IPS-15b (cell line): ENCODE measurements around the gene ATP8B1.
"Not testable (repeated sequence)": the region's sequence is repeated elsewhere in the genome, so short reads cannot be mapped to it uniquely, and the experiment has no call there.

Experiments
- H3K27me3 ChIP-seq: one replicate; pipeline ENCODE4 v1.6.1; 2013; ENCODE audit warnings: low read length; ENCODE audit not compliant: control insufficient read depth, insufficient read depth
- H3K36me3 ChIP-seq: one replicate; pipeline ENCODE4 v1.6.1; 2013; ENCODE audit warnings: low read length; ENCODE audit not compliant: control insufficient read depth, insufficient read depth
- H3K4me1 ChIP-seq: one replicate; pipeline ENCODE4 v1.6.1; 2013; ENCODE audit warnings: mild to moderate bottlenecking, low read length; ENCODE audit not compliant: control insufficient read depth, insufficient read depth
- H3K4me3 ChIP-seq: one replicate; pipeline ENCODE4 v1.5.1; 2013; ENCODE audit warnings: low read depth, low read length
- H3K9ac ChIP-seq: one replicate; pipeline ENCODE4 v1.6.1; 2013; ENCODE audit warnings: low read depth, mild to moderate bottlenecking, low read length
- H3K9me3 ChIP-seq: one replicate; pipeline ENCODE4 v1.6.1; 2013; ENCODE audit warnings: mild to moderate bottlenecking, low read length; ENCODE audit not compliant: control insufficient read depth, insufficient read depth

Gene ATP8B1

DNA sequence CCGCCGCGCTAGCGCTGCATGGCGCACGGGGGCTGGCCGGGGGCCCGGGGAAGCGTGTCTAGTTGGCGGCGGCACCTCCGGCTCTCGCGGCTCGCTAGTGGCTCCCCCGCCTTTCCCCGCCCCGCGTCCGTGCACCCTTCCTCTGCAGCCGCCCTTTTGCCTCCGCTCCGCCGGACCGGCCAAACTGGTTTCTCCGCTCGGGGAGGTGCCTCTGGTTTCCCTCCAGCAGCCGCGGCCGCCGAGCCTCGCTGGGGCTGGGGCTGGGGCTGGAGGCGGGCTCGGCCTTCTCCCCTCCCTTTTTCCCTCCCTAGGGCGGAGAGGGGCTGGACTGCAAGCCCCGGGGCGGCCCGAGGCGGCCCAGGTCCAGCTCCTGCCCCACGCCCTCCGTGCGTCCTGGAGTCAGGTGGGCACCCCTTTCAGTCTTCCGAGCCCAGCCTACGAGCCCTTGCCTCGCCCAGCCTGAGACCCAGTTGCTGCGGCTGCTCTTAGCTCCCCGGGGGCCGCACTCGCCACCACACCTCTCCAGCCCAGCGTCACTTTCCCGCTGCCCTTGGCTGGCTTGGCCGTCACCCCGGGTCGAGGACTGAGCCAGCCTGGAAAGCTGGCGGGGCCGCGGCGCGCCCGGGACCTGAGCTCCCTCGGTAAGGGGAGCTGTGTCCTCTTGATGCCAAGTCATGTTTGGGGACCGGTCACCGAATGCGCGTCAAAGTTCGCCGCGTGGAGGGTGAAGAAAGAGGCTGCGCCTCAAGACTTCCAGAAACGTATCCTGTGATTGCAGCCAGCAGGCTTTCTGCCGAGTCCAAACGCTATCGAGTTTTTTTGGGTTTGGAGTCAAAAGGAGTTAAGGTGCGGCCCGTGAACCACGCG lies at the start of gene ATP8B1:
Gene ATP8B1, minus strand, starts transcription at position 213 of the 867 bp plus-strand sequence. CDS start 71,508 bp downstream, outside the sequence.
- no peaks in the 10 kb centered on the region for H3K9me3 ChIP-seq
- peak within 1 kb of the TSS; percentile 80 for H3K4me3 ChIP-seq
- peaks cover 56% of the 10 kb centered on the region for H3K27me3 ChIP-seq
- no peaks in the 10 kb centered on the region for H3K36me3 ChIP-seq
- H3K9ac ChIP-seq: peak within 1 kb of the TSS; percentile 37
- no peaks in the 10 kb centered on the region for H3K4me1 ChIP-seq

DNA sequence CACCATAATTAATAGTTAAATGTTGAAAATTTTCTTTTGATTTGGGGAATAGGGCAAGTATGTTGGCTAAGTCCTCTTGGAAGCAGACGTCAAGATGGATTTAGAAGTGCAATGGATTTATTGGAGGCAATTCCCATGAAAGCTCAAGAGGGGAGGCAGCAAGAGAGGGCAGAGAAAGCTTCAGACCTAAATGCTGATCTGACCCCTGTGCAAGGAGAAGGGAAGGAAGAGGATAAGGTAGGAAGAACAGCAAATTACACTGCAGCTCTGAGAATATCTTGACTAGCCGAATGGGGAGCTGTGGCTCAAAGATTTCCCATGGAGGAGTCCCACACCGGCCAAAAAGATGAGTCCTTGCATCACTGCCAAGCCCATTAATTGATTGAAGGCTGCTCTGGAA lies 46.9 kb upstream of the ATP8B1 start:
- Histone ChIP-seq H3K36me3 (no peaks in the 10 kb centered on the region), H3K27me3 (no peaks in the 10 kb centered on the region), H3K9ac (no peak overlapping the region), H3K4me3 (no peak overlapping the region), H3K4me1 (no peaks in the 10 kb centered on the region), H3K9me3 (no peaks in the 10 kb centered on the region)

DNA sequence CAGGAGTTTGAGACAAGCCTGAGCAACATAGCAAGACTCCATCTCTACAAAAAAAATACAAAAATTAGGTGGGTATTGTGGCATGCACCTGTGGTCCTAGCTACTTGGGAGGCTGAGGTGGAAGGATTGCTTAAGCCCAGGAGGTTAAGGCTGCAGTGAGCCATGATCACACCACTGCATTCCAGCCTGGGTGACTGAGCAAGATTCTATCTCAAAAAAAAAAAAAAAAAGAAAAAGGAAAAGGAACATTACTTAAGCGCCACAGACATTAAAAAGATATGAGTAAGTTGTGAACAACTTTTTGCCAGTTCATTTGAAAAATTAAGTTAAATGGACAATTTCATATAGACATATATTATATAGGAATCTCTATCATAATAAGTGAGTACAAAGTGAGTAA lies 45.3 kb upstream of the ATP8B1 start:
- H3K9me3 ChIP-seq, H3K4me1 ChIP-seq, H3K36me3 ChIP-seq, H3K27me3 ChIP-seq, H3K4me3 ChIP-seq, H3K9ac ChIP-seq: not testable (repeated sequence)

DNA sequence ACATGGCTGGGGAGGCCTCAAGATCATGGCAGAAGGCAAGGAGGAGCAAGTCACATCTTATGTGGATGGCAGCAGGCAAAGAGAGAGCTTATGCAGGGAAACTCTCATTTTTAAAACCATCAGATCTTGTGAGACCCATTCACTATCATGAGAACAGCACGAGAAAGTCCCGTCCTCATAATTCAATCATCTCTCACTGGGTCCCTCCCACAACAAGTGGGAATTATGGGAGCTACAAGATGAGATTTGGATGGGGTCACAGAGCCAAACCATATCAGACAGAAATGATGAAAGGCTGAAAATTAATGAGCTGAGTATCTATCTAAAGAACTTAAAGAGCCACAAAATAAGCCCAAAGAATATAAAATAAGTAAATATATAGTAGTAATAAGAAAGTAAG lies 44.3 kb upstream of the ATP8B1 start:
- H3K4me1 ChIP-seq, H3K4me3 ChIP-seq, H3K9ac ChIP-seq, H3K27me3 ChIP-seq, H3K9me3 ChIP-seq, H3K36me3 ChIP-seq: not testable (repeated sequence)

DNA sequence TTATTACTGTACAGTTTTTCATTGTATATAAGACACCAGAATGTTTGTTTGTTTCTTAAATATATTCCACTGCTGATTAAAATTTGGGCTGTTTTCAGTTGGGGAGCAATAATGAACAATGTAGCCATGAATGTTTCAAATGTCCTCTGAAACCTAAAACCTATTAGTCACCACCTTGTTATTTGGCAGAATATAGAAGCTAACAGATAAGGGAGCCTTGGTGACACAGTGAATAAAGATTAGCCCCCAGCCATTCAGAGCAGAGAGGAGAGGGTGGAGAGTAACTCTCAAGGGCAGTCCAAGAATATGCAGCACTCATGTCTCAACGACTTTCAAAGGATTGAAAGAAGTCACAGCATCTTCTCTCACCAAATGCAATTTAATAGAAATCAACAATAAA lies 43.1 kb upstream of the ATP8B1 start:
- Histone ChIP-seq H3K9me3 (no peaks in the 10 kb centered on the region), H3K4me1 (no peaks in the 10 kb centered on the region), H3K9ac (no peak overlapping the region), H3K36me3 (no peaks in the 10 kb centered on the region), H3K4me3 (no peak overlapping the region), H3K27me3 (no peaks in the 10 kb centered on the region)

DNA sequence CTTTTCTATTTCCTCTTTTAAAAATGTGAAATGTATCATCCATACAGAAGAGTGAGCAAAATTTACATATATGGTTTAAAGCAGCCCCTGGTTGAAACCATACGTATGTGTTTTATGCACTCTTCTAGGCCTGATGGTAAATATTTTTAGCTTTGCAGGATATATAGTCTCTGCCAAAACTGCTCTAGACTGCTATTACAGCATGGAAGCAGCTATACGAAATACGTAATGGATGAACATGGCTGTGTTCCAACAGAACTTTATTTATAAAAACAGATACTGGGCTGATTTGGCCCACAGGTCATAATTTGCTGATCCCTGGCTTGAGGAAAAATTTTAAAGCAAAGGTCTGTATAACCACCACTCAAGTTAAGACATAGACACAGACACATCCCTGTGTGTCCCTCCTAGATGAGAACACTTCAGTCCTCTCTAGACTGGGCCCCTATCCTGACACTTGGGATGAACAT lies 42.5 kb upstream of the ATP8B1 start:
- no peaks in the 10 kb centered on the region for H3K27me3 ChIP-seq
- H3K9me3 ChIP-seq: no peaks in the 10 kb centered on the region
- H3K4me3 ChIP-seq: no peak overlapping the region
- no peaks in the 10 kb centered on the region for H3K4me1 ChIP-seq
- no peak overlapping the region for H3K9ac ChIP-seq
- H3K36me3 ChIP-seq: no peaks in the 10 kb centered on the region

DNA sequence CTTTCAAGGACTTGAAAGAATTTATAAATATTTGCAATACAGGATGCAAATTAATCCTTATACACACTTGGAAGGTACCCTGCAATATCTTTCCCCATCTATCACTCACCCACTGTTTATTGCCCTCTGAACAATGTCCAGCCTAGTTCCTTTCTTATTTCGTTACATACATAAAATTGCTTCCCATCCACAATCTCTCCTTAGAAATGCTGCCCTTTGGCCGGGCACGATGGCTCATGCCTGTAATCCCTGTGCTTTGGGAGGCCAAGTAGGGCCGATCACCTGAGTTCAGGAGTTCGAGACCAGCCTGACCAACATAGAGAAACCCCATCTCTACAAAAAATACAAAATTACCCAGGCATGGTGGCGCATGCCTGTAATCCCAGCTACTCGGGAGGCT lies 41.2 kb upstream of the ATP8B1 start:
- H3K9ac ChIP-seq: no peak overlapping the region
- no peaks in the 10 kb centered on the region for H3K9me3 ChIP-seq
- H3K4me1 ChIP-seq: no peaks in the 10 kb centered on the region
- H3K36me3 ChIP-seq: no peaks in the 10 kb centered on the region
- no peaks in the 10 kb centered on the region for H3K27me3 ChIP-seq
- no peak overlapping the region for H3K4me3 ChIP-seq

DNA sequence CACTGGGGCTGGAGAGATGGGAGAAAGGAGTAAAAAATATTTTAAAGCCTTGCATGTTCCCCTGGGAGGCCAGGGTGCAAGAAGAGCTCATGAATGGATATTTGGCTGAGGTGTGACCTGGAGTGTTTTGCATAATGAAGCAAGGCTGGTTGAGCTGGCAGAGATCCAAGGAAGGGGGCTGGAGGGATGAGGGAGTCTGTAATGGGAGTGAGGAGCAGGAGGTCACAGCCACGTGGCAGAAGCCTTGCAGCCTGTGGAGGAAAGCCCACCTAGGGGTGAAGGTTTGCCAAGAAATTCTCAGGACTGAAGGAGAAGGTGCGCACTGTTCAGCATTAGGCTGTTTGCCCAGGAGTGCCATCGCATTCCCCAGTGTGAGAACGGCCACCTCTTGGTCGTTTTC lies 40.3 kb upstream of the ATP8B1 start:
- Histone ChIP-seq H3K27me3 (no peaks in the 10 kb centered on the region), H3K36me3 (no peaks in the 10 kb centered on the region), H3K9ac (no peak overlapping the region), H3K4me3 (no peak overlapping the region), H3K4me1 (no peaks in the 10 kb centered on the region), H3K9me3 (no peaks in the 10 kb centered on the region)

DNA sequence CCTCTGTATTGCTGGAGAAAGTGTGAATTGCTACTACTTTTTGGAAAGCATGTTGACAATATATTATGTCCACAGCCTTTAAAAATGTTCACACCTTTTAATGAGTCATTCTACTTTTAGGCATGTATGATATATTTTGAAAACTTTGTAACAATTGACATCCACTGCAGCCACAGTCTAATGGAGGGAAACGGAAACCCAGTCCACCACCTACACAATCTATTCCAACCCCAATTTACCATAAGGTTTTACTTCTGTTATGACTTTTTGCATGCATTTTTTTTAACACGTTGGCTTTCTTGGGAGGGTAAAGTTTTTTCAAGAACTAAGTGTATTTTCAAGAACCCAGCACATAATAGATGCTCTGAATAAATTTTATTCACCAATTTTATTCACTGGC lies 38.5 kb upstream of the ATP8B1 start:
- Histone ChIP-seq H3K9ac (no peak overlapping the region), H3K9me3 (no peaks in the 10 kb centered on the region), H3K27me3 (no peaks in the 10 kb centered on the region), H3K4me1 (no peaks in the 10 kb centered on the region), H3K4me3 (no peak overlapping the region), H3K36me3 (no peaks in the 10 kb centered on the region)

DNA sequence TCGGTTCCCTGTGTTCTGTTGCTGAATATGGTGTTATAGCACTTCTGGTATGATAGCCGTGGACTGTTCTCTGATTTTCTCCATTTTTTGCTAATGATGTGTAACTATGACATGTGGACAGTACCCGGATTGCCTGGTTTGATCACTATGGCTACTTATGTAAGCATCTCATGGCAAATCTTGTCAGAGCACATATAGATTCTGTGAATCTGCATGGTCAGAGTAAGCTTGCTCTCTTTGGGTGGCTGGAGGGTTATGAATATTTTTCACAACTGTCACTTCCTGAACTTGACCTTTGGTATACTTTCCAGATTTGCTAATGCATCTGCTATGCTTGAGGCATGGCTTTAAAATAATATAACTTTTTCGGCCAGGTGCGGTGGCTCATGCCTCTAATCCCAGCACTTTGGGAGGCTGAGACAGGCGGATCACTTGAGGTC lies 36.8 kb upstream of the ATP8B1 start:
- H3K4me3 ChIP-seq: no peak overlapping the region
- H3K9ac ChIP-seq: no peak overlapping the region
- no peaks in the 10 kb centered on the region for H3K36me3 ChIP-seq
- no peaks in the 10 kb centered on the region for H3K9me3 ChIP-seq
- no peaks in the 10 kb centered on the region for H3K27me3 ChIP-seq
- H3K4me1 ChIP-seq: no peaks in the 10 kb centered on the region

DNA sequence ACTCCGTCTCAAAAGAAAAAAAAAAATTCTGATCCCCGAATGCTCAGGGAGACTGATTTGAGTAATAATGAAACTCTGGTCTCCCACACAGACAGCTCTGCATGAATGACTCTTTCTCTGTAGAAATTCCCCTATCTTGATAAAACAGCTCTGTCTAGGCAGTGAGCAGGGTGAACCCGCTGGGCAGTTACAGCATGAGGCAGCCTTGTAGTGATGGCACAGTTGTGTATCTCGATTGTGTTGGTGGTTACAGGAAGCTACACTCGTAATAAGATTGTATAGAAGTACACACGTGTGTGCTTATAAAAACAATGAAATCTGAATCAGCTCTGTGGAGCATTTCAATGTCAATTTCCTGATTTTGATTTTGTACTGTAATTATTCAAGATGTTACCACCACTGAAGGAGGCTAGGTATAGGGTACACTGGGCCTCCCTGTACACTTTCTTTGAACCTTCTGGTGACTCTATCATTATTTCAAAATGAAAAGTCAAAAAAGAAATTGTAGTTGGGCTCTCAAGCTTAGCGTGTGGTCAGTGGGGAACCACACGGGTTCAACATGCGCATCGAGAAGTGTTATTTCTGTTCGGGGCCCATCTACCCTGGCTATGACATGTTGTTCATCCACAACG lies 34.9 kb upstream of the ATP8B1 start:
- H3K4me1 ChIP-seq: no peaks in the 10 kb centered on the region
- H3K9me3 ChIP-seq: no peaks in the 10 kb centered on the region
- H3K4me3 ChIP-seq: no peak overlapping the region
- no peaks in the 10 kb centered on the region for H3K36me3 ChIP-seq
- no peak overlapping the region for H3K9ac ChIP-seq
- H3K27me3 ChIP-seq: no peaks in the 10 kb centered on the region

DNA sequence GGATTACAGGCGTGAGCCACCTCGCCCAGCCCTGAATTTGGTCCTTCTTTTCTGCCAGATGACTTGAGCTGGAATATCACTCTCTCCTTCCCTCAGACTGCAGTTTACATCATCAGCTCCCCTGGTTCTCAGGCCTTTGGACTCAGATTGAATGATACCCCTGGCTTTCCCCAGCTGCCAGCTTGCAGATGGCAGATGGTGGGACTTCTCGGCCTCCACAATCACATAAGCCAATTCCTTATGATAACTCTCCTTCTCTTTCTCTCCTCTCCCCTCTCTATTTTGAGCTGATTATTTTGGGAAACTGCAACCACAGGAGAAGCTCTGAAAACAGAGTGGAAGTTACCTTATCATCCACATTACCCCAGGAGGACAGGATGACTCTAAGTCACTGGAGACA lies 33.4 kb upstream of the ATP8B1 start:
- H3K4me3 ChIP-seq: no peak overlapping the region
- no peak overlapping the region for H3K9ac ChIP-seq
- no peaks in the 10 kb centered on the region for H3K36me3 ChIP-seq
- no peaks in the 10 kb centered on the region for H3K4me1 ChIP-seq
- H3K27me3 ChIP-seq: no peaks in the 10 kb centered on the region
- H3K9me3 ChIP-seq: no peaks in the 10 kb centered on the region
